HG03520 (cell line): Measurements from ENCODE around the gene TMCC2.

ENCODE experiments used
- ATAC-seq: cut with Tn5 transposase; IDR thresholded peaks from one replicate; pipeline ENCODE4 v1.9.1; 2021; ENCODE audit warnings: mild to moderate bottlenecking, moderate library complexity; ENCODE audit not compliant: unreplicated experiment

The TMCC2 gene

DNA sequence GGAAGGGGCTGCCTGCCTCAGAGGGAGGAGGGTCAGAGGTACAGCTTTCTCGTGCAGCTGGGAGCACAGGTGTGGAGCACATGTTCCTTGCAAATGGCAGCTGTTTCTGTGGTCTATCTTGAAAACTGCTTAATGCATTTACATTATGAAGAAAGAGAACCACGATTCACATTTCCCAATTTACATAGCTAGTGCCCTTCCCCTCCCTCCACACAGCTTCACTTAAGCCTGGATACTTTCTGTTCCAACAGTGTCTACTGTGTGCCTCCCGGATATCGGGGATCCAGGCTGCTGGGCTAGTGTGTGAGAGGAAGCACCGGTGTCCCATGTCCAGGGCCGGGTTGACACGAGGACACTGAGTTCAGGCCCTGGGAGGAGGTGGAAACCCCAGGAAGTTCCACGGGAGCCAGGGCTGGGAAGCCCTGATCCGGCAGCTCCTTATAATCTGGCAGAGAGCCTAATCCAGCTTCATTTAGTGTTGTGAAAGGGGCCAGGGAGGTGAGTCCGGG is 31.6 kb downstream of the TMCC2 start:
- ATAC-seq = no peak

DNA sequence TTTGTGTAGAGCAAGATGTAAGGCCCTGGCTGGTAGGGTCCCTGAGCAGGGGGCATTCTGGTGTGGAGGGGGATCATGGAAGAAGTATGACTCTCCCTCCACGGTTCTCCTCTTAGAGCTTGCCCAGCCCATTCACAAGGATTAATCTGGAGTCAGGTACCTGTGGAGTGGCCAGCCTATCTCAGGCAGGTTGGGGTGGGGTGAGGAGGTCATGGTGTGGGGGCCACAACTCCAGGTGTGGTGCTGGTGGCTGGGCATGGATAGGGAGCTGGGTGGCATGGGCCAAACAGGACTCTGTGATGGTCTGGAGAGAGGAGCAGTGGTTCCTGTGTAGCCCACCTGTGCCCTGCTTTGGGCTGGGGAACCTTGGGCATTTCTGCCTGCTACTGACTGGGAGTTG is 32.3 kb downstream of the TMCC2 start:
- ATAC-seq = no peak

DNA sequence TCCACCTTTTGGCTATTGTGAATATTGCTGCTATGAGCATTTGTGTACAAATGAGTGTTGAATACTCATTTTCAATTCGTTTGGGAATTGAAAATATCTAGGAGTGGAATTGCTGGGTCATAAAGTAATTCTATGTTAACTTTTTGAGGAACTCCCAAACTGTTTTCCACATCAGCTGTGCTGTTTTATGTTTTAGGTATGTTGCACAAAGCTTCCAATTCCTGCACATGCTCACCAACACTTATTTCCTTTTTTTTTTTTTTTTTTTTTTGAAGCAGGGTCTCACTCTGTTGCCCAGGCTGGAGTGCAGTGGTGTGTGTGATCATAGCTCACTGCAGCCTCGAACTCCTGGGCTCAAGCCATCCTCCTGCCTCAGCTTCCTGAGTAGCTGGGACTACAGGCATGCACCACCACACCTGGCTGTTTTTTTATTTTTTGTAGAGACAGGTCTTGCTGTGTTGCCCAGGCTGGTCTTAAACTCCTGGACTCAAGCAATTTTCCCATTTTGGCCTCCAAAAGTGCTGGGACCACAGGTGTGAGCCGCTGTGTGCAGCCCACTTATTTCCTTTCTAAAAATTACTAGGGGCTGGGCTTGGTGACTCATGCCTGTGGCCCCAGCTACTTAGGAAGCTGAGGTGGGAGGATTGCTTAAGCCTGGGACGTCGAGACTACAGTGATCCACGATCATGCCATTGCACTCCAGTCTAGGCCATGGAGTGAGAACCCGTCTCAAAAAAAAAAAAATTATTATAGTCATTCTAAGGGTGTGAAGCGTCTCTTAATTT is 33.4 kb downstream of the TMCC2 start:
- no peak for ATAC-seq

DNA sequence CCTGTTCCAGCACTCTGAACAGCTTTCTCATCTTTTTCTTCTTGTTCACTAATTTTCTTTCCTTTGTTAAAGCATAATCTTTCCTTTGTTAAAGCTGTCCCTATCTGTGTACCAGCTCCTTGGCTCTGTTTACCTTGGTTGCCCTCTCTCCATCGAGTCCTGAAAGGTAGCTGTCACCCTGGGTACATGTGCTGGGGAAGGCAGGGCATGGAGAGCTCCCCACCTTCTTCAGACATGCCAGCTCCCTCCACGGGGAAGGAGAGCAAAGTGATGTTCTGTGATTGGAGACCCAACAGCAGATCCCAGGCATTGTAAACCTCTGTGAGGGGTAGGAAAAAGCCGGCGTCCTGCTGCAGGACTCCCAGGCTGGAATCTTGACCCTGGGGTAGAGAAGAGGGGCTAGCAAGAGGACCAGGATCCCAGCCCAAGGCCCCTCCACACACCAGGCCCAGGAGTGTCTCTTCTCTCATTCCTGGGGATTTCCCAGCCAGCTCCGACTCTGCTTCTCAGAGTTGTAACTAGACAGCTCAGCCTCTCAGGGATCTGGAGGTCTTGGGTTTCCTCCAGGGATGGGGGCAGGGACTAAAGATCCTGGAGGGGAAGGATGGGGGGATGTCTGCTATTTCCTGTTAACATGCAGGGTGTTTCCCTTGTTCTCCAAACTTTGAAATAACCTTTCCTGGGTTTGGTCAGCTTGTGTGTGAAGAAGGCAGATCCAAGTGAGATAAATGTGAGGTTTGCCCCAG is 34.4 kb downstream of the TMCC2 start:
- no peak for ATAC-seq

DNA sequence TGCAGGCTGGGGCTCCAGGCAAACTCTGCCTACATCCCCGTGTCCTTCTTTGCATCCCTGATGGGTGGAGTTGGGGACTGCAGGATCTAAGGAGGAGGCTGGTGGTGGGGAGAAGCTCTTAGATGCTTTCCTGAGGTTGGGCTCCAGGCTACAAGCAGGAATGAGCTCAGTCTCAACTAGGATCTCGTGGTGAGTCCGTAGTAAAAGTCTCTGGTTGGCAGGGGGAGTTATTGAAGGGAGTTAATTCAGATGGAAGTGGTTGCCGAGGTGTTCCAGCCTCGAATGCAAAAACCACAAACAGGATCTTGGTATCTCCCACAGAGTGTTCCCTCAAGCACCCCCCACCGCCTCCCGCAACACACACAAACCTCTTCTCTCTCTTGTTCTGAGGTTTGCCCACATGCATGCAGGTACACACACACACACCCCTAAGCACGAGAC is 35.0 kb downstream of the TMCC2 start:
- no peak for ATAC-seq

DNA sequence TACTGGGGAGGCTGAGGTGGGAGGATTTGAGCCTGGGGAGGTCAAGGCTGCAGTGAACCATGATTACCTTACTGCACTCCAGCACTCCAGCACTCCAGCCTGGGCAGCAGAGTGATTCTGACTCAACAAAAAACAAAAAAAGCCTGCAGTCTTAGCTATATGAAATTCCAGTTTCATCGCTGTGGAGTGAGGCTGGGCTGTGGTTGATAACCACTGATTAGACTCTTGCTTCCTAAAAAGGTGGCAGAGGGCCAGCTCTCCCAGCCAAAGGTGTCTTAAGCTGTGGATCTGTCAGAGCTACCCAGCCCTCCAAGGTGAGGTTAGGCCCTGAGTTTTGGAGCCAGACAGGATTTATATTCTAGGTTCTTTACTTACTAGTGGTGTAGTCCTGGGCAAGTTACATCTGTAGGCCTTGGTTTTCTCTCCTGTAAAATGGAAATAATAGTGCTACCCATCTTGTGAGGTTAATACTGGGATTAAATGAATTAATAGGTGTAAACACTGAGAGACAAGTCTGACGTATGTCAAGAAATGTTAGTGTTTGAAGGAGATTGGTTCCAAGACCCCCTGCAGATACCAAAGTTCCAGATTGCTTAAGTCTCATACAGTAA is 35.9 kb downstream of the TMCC2 start:
- no peak for ATAC-seq

DNA sequence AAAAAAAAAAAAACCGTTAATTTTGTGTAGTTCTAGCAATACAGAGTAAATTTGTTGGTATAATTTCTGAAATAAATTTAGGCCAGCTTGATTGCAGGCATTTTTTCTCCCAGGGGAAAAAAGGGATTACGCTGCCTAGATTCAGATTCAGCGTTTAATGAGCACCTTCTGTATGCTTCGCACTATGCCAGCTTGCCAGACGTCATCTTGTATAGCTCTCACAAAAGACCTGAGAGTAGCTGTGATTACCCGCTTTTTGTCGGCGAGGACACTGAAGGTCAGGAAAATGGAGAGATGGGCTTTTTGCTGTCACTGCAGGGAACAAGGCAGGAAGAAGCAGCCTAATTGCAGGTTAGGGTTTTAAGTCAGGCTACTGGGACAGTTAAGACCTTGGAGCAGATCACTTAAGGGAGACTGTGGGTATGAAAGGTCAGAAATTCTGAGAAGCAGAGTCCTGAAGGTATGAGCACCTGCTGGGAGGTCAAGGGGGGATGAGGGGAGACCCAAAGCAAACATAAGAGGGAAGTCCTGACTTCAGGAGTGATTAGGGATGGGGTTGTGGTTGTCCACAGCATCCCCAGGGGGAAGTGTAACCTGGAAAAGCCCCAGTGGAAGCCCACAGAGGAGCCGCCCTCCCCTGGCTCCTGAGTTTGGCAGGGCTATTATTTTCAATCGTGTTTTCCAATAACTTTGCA is 39.0 kb downstream of the TMCC2 start:
- no peak for ATAC-seq

DNA sequence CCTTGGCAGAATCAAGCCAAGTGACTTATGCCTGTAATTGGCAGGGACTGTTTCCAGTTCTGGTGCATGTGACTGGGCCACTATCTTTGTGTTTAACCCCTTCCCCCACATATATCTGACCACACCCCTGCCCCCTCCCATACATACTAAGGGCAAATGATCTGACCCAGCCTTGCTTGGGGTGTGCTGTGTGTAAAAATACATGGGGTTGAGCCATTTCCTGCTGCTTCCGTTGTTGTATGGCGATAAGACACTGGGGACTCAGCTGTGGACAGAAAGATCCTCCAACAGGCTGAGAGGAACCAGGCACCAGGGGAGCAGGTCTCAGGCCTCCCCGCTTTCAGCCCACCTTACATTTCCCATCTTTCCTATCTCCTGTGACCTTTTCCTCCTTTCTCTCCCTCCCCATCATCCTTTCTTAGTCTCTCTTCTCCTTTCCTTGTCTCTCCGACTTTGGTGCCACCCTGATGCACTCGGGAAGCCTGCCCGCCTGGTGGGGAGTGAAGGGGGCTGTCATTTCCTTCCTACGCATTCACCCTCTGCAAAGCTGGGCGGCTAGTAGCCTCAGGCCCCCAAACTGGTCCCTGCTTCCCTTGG is 39.7 kb downstream of the TMCC2 start:
- ATAC-seq = no peak

DNA sequence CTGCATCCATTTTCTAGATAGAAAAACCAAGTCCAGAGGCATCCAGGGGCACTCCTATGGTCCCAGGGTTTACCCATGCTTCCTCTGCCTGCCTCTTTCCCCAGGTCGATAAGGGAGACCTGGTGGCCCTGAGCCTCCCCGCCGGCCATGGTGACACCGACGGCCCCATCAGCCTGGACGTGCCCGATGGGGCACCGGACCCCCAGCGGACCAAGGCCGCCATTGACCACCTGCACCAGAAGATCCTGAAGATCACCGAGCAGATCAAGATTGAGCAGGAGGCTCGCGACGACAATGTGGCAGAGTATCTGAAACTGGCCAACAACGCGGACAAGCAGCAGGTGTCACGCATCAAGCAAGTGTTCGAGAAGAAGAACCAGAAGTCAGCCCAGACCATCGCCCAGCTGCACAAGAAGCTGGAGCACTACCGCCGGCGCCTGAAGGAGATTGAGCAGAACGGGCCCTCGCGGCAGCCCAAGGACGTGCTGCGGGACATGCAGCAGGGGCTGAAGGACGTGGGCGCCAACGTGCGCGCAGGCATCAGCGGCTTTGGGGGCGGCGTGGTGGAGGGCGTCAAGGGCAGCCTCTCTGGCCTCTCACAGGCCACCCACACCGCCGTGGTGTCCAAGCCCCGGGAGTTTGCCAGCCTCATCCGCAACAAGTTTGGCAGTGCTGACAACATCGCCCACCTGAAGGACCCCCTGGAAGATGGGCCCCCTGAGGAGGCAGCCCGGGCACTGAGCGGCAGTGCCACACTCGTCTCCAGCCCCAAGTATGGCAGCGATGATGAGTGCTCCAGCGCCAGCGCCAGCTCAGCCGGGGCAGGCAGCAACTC is 41.3 kb downstream of the TMCC2 start:
- no peak for ATAC-seq

DNA sequence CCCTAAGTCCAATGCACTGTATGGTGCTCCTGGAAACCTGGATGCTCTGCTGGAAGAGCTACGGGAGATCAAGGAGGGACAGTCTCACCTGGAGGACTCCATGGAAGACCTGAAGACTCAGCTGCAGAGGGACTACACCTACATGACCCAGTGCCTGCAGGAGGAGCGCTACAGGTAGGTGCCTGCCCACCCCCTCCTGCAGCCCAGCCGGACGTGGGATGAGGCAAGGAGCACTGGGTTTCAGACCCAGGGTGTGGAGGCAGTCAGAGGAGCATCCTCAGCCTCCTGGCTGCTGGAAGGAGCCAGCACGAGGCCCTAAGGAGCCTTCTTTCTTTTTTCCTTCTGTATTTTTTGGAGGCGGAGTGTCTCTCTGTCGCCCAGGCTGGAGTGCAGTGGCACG is 42.0 kb downstream of the TMCC2 start:
- ATAC-seq = no peak

DNA sequence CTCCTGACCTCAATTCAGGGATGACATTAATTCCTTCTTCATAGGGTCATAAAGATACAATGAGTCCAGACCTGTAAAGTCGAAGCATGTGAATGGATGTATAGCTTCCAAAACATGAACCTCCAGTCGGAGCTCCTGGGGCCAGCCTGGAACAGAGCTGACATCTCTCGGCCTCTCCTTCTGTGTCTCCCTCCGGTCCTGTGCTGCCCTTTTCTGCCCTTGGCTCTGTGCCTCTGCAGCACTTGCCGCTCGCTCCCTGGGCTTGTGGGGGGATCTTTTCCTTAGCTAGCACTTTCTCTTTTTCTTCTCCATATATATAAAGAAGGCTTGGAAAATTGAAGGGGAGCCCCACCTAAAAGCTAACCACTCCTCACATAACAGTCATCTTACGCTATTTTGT is 42.5 kb downstream of the TMCC2 start:
- no peak for ATAC-seq

DNA sequence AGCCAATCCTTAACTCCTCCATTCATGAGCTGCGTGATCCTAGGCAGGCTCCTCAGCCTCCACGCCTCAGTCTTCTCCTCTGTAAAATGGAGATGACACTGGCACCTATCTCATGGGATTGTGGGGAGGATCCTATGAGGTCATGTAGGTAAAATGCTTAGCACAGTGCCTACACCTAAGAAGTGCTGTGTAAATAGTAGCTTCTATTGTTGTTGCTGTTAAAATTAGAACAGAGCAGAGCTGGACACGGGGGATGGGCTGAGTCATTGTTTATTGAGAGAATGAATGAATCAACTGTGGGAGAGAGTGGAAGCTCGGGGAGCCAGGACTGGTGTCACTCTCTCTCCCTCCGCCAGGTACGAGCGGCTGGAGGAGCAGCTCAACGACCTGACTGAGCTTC is 43.0 kb downstream of the TMCC2 start:
- ATAC-seq = no peak

DNA sequence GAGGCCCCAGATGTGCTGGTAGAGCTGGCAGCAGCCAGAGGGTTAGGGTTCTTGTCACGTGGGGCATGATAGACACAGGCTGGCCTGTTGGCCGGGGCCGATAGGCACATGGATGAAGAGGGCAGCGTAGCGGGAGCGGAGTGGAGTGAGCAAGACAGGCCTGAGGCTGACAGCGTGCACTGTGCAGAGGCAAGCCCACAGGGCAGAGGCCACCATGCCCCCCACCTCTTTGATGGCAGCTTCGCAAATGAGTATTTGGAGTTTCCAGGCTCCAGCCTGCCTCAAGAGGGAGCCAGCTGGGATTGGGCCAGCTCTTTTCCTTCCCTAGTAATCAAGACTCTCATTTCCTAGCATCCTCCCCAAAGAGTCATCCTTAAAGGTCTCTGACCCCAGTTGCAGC is 43.5 kb downstream of the TMCC2 start:
- no peak for ATAC-seq

DNA sequence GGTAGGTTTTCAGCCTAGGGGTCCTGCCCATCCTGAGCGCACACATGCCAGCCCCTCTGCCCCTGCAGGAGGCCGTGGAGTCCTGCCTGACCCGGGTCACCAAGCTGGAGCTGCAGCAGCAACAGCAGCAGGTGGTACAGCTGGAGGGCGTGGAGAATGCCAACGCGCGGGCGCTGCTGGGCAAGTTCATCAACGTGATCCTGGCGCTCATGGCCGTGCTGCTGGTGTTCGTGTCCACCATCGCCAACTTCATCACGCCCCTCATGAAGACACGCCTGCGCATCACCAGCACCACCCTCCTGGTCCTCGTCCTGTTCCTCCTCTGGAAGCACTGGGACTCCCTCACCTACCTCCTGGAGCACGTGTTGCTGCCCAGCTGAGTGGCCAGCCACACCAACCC is 44.0 kb downstream of the TMCC2 start:
- ATAC-seq = no peak

DNA sequence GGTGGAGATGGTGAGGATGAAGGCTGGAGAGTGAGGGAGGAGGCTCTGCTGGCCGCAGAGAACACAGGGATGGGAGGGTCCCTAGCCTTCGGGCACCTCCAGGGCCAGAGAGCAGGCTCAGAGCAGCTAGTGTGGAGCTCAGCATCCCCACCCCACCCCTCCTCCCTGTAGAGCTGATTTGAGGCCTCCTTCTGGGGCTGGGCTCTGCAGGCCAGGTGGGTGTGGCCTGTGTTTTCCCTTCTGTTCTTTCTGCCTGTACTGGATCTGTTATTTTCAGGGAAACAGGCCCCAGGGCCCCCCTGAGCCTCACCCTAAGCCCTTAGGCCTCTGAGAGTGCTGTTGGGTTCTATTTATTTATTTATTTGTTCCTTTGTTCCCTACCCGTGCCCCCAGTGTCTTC is 44.8 kb downstream of the TMCC2 start:
- ATAC-seq = no peak

DNA sequence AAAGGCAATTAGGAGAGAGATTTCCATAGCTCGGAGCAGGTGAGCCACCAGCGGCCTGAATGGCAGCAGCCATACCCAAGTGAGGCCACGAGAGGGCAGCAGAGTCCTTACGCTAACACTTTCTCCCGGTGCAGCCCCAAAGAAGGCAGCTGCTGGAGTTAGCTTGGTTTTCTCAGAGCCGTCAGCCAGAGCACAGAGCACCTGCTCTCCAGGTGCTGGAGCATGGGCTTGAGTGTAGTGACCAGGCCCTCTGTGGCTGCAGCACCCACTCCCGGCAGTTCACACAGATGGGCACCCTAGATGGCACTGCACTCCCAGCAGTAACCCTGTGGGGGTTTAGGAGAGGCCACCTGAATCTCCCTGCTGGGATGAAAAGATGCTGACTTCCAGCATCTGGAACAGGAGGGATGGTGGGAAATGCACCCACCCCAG is 45.8 kb downstream of the TMCC2 start:
- peak; percentile 71 for ATAC-seq

DNA sequence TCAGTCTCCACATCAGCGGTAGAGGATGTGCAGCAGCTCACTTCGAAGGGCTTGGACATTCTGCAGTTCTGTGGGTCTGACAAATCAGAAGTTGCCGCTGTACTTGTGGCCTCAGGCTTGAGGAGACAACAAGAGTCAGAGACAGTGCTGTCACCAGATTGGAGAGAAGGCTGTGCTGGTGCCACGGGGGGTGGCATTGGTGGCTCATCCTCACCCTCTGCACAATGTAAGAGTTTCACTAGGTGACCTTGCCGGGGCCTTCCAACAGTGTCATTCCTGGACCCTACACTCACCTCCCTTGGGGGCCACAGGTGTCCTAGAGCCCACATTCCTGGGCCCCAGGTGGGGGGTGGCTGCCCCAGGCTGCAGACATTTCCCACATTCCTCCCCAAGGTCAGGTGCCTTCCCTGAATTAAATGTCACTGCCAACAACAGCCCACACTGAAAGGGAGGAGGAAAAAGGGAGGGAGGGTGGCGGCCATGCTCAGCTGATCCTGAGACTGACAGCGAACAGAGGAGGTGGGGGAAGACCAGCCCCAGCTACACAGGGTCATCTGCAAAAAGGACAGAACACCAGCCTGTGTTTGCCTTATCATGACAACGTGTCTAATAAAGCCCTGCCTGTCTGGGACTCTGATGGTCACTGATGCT is 46.4 kb downstream of the TMCC2 start:
- ATAC-seq = no peak

DNA sequence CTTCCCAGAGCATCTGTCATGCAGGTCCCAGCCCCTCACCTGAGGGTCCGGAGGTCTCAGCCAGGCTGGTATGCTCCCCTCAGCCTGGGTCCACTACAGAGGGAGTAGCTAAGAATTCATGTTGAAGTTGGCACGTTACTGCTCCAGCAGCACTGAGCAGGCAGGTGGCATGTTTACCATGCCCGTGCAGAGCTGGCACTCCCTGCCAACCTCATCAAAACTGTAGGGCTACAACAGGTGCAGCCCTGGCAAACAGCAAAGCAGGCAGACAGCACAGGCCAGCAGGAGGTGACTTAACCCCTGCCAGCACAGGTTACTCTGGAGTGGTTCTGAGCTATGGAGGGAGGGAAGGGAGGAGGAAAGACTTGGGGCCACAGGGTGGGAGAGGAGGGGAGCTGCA is 47.4 kb downstream of the TMCC2 start:
- ATAC-seq = no peak

DNA sequence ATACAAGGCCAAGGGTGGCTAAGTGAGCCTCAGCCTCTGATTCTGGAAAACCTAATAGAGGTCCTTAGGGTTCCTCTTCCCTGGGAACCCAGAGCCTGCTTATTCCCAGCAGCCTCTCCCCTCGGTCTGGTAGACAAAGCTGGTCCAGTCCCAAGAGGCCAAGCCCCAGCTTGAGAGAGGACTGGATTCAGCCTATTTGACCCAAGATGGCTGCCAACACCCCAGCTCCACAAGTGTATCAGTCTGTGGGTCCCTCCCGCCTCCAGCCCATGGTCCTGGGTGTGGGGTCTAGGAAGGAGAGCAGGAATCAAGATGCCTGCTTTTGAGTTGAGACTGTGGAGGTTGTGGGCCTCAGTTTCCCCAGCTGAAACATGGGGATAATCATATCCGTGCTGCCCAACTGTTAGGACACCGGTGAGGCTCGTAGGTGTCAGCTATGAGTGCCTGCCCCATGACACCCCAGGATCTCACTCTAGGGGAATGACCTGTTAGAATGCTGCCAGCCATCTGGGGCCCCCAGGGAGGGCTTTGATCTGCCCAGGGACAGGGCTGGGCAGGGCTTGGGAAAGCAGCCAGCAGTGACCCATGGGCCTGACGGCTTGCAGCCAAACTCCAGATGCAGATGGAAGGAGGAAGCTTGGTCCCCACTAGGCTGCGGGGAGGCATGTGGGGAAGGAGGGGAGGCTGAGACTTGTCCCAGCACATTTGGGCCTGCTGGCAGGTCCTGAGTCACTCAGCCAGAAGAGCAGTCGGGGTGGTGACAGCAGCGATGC is 48.4 kb downstream of the TMCC2 start:
- no peak for ATAC-seq
